HG03575 (cell line): ENCODE results near the gene RBMS3.
"Not testable (repeated sequence)": the region's sequence is repeated elsewhere in the genome, so short reads cannot be mapped to it uniquely, and the experiment has no call there.

Experiments used
- ATAC-seq: cut with Tn5 transposase; IDR thresholded peaks from one replicate; pipeline ENCODE4 v1.9.1; 2021; ENCODE audit not compliant: unreplicated experiment, insufficient number of reproducible peaks, low FRiP score; ENCODE audit errors: extremely low read depth

The RBMS3 gene

DNA sequence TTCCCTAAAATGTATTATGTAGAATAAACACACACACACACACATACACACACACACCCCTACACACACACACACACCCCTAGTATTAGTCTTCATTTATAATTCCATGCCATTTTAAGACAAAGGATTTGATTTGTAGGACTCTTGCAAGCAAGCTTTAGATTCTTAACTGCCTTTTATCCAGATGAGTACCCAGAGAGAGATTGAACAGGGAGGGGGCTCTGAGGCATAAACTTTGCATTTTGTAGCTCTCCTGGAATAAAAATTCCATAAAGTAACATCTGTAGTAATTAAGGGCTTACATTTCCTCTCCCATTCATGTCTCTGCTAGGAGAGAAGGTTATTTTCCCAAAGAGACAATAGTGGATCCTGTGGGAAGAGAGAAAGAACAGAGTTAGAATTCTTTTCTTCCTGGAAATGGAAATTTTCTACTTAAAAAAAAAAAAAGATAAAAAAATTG is 479.4 kb downstream of the RBMS3 start:
- ATAC-seq, result no peak

DNA sequence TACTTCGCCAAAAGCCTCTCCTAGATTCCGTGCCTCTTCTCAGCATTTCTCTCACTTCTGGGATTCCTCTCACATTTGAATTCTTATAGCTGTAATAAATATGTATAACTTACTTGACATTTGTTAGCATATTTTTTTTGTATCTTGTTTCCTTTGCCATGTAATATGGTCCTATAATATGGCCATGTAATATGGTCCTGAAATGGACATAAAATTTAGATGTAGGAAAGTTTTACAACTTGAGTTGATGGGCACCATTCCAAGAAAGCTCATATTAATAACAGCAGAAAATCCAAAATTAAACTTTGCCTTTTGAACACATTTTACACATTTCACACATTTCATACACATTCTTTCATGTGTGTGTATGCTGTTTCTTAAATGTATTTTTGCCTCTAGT is 480.6 kb downstream of the RBMS3 start:
- ATAC-seq, result no peak

DNA sequence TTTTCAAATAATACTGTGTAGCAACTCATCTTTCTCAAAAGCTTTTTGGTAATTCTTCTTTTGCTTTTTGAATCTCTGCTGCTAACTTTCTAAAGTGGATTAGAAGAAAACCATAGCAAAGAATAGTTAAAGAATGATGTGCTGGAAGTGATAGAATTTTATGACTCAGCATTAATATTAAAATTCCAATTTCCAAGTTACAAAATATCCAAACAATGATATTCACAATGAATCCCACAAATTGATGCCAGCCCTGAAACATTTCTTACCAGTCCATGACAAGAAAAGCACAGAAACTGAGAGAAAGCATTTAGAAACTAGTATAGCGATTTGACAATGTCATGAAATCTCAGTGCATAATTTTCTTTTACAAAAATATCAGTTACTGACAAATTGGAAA is 482.2 kb downstream of the RBMS3 start:
- no peak for ATAC-seq

DNA sequence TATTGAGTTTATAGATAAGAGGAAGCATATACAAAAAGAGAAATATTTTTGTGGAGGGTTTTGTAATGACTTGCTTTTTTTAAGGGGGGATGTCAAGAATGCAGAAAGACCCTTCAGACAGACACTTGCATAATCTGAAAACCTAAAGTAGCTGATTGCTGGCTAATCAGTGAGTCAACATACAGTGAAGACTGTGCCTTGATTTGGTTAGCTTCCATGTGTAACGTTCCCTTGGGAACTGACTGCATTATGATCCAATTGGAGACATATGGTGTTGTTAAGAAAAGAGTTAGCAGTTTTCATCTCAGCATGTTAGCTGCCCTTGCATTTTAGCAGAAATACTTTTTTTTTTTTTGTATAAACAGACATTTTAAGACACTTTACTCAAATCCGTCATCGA is 483.2 kb downstream of the RBMS3 start:
- no peak for ATAC-seq

DNA sequence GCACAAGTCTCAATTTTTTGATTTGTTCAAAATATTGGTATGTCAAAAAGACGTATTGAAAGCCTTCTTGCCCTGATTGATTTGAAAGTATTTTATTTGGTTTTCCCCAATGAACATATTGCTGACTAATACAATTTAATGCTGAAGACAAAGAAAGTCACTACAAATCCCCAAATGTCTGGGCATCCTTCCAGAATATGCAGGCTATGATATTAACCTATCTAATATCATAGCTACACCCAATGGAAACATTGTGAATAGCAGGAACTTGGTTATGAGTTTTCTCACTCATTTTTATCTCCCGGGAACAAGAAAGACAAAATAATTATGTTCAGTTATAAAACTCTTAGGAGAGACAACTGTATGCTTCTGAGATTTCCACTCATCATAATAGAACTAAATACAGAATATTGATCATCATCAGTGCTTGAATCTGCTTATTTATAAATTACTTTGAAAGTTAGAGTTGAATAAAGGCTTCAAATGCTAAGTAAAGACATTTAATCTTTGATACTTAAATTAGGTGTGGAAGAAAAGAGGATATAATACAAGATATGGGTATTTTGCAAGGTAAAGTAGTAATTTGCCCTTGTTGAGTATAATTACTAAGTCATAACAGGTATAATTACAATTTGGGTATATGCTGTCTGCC is 483.9 kb downstream of the RBMS3 start:
- ATAC-seq, result no peak

DNA sequence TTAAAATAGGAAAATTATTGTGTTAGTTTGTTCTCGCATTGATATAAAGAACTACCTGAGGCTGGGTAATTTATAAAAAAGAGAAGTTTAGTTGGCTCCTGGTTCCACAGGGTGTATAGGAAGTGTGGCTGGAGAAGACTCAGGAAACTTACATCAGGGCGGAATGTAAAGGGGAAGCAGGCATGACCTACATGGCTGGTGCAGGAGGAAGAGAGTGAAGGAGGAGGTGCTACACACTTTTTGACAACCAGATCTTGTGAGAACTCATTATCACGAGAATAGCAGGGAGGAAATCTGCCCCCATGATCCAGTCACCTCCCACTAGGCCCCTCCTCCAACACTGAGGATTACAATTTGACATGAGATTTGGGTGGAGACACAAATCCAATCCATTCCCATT is 490.7 kb downstream of the RBMS3 start:
- ATAC-seq, result no peak

DNA sequence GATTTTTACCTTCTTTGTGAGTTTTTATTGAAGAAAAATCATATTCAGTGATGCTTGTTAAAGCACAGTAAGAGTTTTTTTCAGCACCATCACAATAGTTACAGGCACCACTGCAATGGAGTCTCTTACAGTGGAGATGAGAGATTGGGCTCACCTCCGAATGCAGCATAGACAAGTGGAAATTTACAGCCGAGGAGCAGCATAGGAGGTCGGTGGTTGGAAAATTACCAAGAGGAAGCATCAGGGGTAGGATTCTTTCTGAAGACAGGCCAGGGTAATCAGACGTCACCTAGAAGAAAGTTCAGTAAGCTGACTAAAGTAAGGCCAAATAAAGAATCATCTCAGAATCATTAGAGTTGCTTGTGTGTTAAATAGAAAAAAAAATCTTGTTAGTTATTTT is 491.6 kb downstream of the RBMS3 start:
- ATAC-seq, result no peak

DNA sequence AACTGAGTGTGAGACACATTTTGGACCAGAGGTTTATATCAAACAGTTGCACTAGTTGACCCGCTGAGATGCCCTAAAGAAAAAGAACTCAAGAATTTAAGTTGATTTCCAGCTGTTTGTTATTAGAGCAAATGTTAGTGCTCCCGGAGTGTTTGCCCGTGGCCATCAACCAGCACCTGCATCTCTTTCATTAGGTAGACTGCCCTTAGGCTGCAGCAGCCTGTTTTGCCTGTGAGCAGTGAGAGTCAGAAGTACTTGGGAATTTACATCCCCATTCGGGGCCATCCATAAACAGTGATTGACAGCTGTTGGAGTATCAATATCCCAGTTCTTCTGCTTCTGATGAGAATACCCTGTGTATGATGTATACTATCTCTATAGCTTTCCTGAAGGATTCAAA is 492.6 kb downstream of the RBMS3 start:
- ATAC-seq, result no peak

DNA sequence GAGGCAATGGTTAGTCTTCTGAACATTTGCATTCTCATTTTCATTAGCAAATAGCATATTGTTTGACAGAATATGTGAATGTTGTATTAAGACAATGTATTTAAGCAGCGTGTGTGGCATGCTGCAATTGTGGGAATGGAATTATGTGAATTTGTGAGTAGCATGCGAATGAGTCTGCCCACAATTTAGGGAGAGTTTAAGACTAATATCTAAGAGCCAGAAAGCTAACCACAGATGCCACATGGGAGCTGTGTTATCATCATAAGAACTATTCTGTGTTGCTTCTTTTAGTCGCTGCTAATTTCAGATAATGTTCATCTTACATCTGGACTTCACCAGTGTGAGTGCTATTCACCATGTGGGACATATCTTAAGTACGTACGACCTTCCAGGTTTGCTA is 494.5 kb downstream of the RBMS3 start:
- no peak for ATAC-seq

DNA sequence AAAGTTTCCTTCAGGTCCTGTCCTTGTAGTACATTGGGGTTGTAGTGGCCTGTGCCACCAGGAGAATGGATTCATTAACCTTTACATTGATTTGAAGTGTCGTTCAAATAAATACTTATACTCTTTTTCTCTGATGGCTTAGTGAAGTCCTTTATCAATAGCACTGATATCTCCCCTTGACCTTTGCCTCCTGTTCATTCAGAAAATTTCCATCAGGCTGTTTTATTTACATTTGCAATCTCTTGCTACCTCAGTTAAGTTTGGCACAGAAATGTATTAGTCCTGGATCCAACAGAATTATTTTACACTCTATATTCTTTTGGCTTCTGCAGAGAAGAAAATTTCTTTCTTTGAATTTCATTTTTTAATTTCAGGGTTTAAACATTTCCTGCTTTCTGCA is 497.0 kb downstream of the RBMS3 start:
- no peak for ATAC-seq

DNA sequence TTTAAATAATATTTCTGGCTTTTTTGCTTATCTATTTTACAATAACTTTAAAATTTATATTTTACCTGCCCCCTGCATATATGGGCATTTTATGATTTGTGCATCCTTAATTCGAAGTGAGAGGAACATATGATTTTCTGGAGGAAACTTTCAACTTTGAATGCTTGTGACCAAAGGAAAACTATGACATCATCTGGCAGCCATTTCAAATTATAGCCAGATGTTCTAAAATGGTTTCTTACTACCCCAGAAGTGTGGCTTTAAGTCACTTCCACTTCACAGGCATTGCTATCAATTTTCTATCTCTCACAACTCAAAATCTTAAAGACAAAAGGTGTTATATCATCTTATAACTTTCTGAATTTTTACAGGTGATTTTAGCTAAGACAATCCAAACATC is 508.8 kb downstream of the RBMS3 start:
- no peak for ATAC-seq

DNA sequence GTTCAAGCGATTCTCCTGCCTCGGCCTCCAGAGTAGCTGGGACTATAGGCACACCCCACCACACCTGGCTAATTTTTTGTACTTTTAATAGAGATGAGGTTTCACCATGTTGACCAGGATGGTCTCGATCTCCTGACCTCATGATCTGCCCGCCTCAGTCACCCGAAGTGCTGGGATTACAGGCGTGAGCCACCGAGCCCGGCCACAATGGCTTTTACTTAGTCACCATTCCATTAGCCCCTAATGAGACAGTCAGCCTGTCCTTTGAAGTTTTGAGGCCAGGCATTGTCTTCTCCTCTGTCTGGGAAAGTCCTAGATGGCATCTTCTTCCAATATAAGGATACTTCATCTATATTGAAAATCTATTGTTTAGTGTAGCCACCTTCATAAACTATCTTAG is 515.9 kb downstream of the RBMS3 start:
- no peak for ATAC-seq

DNA sequence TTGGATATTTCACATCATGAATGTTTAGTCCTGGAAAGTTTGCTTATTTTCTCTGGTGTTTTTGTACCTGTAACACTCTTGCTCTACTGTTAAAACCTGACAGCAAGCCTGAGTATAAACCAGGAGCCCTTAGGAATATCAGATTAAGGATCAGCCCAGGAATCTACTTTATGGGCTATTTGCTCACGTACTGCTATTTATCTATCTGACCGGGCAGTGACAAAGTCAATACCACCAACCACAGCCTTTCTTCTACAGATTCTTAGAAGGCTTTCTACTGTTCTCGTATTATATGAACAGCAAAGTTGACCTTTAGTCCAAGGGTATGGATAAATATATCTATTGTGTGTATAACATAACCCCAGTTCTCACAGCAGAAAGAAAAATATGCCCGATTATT is 521.2 kb downstream of the RBMS3 start:
- ATAC-seq, result no peak

DNA sequence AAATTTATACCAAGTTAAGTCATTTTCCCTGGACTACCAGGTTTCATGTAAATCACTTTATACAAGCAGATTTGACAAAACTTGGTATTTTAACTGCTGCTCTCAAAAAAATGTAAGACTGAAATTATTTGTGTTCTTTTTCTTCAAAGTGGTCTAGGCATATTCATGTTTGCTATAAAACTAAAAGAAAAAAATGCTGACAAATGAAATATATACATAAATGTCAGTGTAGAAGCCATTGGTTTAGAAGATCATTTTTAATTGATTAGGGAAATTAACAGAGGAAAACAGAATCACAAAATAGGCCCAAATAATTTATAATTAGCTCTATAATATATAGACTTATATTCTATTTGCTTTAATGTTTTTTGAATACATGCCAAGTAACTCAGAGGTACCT is 523.2 kb downstream of the RBMS3 start:
- ATAC-seq, result no peak

DNA sequence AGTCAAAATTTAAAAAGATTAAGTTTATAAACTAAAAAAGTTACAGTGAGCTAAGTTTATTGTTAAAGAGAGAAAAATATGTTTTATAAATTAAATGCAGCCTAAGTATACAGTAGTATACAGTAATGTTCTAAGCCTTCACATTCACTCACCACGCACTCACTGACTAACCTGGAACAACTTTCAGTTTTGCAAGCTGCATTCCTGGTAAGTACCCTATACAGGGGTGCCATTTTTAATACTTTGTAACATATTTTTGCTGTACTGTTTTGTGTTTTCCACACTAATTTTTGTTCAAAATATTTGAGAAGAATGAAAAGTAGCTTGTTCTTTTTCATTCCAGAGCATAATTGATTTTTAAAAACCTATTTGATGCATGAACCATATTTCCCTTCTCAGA is 524.9 kb downstream of the RBMS3 start:
- ATAC-seq, result no peak

DNA sequence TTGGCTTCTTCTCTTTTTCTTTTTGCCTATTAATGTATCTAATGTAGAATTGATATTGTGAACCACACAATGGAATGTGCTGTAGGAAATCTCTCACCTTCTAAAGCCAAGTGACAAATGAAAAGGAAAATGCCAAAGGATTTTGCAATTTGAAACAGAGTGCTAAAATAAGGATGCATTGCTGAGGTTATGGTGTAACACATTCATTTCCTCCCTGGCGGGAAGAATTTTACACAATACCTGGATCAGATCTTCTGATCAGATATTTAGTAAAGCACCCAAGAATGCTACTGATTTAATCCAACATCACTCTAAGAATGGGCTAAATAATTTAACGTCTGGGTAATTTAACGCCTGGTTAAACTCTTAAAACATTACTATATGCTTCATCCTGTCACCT is 527.5 kb downstream of the RBMS3 start:
- ATAC-seq, result not testable (repeated sequence)

DNA sequence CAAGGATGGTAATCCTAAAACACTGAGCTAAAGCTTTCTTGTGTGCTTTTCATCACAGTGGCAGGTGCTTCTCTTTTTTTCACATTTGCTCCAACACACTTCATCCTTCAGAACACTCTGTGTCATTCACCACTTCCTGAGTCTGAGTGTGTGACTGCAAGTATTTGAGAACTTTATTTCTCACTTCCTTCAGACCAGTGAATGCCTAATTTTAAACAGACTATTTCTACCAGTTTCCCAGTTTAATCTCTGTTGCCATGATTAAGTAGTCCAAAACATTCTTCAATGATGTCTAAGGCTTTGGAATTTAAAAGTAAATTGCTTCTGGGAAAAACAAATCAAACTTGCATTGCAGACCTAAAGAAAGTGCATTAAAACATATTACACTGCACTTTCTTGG is 541.2 kb downstream of the RBMS3 start:
- no peak for ATAC-seq

DNA sequence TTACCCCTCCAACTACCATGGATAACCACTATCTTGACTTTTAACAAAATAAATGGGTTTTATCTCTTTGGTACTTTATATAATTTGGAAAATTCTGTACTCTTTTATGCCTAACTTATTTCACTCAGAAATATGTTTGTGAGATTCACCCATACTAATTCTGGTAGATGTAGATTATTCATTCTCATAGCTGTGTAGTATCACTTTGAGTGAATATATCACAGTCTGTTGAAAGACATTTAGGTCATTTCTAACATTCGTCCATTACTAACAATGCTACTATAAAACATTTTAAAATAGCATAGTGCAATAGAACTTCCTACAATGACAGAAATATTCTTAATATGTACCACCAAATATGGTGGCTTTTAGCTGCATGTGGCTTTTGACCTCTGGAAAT is 542.4 kb downstream of the RBMS3 start:
- ATAC-seq, result no peak

DNA sequence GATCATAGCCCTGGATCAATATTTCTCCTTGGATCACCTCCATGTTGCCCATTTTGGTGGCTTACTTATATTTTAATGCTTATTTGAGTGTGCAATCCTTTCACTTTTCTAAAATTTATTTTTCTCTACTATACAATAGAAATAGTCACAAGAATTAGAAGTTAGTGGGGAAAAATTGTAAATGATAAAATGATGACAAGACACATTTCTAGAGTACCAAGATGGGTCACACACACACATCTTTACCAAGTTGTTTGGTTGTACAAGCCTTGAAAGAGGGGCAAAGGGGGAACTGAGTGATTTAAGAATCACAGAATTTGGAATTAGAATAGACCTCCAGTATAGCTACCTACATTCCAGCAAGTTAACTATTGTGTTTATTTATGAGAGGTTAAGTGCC is 545.8 kb downstream of the RBMS3 start:
- no peak for ATAC-seq

DNA sequence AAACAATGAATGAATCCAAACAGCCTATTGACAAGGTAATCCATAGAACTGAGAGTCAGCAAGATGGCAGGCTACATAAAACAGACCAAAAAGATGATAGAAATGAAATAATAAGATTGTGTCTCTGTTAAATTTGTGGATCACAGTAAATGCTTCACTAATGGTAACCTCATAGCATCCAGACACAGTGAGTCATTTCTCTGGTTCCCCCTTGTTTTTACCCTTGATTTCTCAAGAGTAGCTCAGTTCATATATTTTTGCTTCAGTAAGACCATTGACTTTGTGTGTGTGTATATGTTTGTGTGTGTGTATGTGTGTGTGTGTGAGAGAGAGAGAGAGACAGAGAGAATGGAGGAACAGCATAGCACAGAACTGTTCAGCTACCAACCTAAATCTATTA is 546.9 kb downstream of the RBMS3 start:
- no peak for ATAC-seq

DNA sequence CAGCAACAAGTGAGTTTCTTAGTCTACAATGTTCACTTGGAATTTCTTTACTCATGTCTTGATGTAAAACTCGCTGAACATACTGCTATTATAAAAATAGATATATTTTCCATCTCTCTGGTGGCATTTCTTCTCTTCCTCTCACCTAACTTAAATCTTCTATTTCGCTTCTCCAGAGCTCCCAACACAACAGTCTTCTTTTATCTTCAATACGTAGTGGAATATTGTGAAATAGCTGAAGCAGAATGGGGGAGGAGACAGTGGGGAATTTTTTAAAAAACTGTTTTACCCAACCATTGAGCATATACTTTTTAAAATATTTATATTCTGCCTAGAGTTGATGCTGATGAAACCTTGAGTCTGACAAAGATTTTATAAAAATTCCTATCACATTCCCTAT is 548.5 kb downstream of the RBMS3 start:
- no peak for ATAC-seq
